ENCODE data around the gene DDX28. TPM values are rescaled to one million over a fixed set of nuclear protein-coding genes. Genes with fewer than 3 reads are reported as not detected.
A peak's percentile ranks its signal among the peaks of the same experiment; 100 is the strongest.
"Not testable (repeated sequence)": the region's sequence is repeated elsewhere in the genome, so short reads cannot be mapped to it uniquely, and the experiment has no call there.

Gene DDX28
- polyA plus RNA-seq, 6 donors from 2014 or later: 39.8 to 71.5 (median 48.8) TPM

- no peaks in the 10 kb centered on the region for H3K27me3 Mint-ChIP-seq
- no peaks in the 10 kb centered on the region for H3K9me3 Mint-ChIP-seq
- DNase-seq: no peak
- peak overlapping the region in 5 of 6 donors; percentile 54 to 92 (median 72) for H3K27ac Mint-ChIP-seq
- peaks cover 31 to 39% (median 37%) of the 10 kb centered on the region in 3 donors for H3K4me1 Mint-ChIP-seq
- ATAC-seq (ENCODE audit: low read depth in 2 of 2): no peak
- peaks cover 11 to 36% of the 10 kb centered on the region in 2 donors for H3K36me3 Mint-ChIP-seq
- H3K4me3 Mint-ChIP-seq: no peak overlapping the region
These were observed 38.4 kb upstream of the DDX28 start for GRCh38 chr16:68061396-68061795.

GRCh38 chr16:68059804-68060203 is 36.8 kb upstream of the DDX28 start:
- no peak for ATAC-seq (ENCODE audit: low read depth in 2 of 2)
- H3K9me3 Mint-ChIP-seq: no peaks in the 10 kb centered on the region
- H3K36me3 Mint-ChIP-seq: peaks cover 16 to 34% of the 10 kb centered on the region in 2 donors
- no peaks in the 10 kb centered on the region for H3K27me3 Mint-ChIP-seq
- H3K27ac Mint-ChIP-seq: peak overlapping the region in 5 of 6 donors; percentile 17 to 82 (median 41)
- DNase-seq: no peak
- H3K4me1 Mint-ChIP-seq: peaks cover 23 to 37% (median 34%) of the 10 kb centered on the region in 3 donors
- no peak overlapping the region for H3K4me3 Mint-ChIP-seq

- no peaks in the 10 kb centered on the region for H3K27me3 Mint-ChIP-seq
- peaks cover 17 to 28% (median 26%) of the 10 kb centered on the region in 3 donors for H3K4me1 Mint-ChIP-seq
- ATAC-seq (ENCODE audit: low read depth in 2 of 2) (no peak), DNase-seq (no peak)
- H3K9me3 Mint-ChIP-seq: no peaks in the 10 kb centered on the region
- H3K36me3 Mint-ChIP-seq: peaks cover 5 to 24% of the 10 kb centered on the region in 2 donors
- no peak overlapping the region for H3K4me3 Mint-ChIP-seq
- no peak overlapping the region for H3K27ac Mint-ChIP-seq
These were observed 32.4 kb upstream of the DDX28 start for GRCh38 chr16:68055395-68055794.

- no peaks in the 10 kb centered on the region for H3K27me3 Mint-ChIP-seq
- DNase-seq (no peak), ATAC-seq (ENCODE audit: low read depth in 2 of 2) (no peak)
- no peak overlapping the region for H3K4me3 Mint-ChIP-seq
- peaks cover 23 to 54% (median 35%) of the 10 kb centered on the region in 3 donors for H3K4me1 Mint-ChIP-seq
- H3K9me3 Mint-ChIP-seq: no peaks in the 10 kb centered on the region
- peaks cover 0 to 4% of the 10 kb centered on the region in 2 donors for H3K36me3 Mint-ChIP-seq
- no peak overlapping the region for H3K27ac Mint-ChIP-seq
These were observed 26.4 kb upstream of the DDX28 start for GRCh38 chr16:68049449-68049848.

- H3K27ac Mint-ChIP-seq: peak overlapping the region in 4 of 6 donors; percentile 10 to 93 (median 50)
- H3K27me3 Mint-ChIP-seq: no peaks in the 10 kb centered on the region
These were observed 25.0 kb upstream of the DDX28 start for GRCh38 chr16:68047987-68048386.

GRCh38 chr16:68046106-68046505 is 23.1 kb upstream of the DDX28 start:
- Mint-ChIP-seq H3K9me3 (no peaks in the 10 kb centered on the region), H3K36me3 (peaks cover 0 to 4% of the 10 kb centered on the region in 2 donors), H3K4me3 (peak overlapping the region in 1 of 8 donors; percentile 70), H3K4me1 (peaks cover 25 to 55% (median 42%) of the 10 kb centered on the region in 3 donors), H3K27me3 (no peaks in the 10 kb centered on the region), H3K27ac (peak overlapping the region in 3 of 6 donors; percentile 51 to 77 (median 76))
- DNase-seq (no peak), ATAC-seq (ENCODE audit: low read depth in 2 of 2) (no peak)

More at GRCh38 chr16:68047987-68048386, 25.0 kb upstream of the DDX28 start:
- DNase-seq (no peak), ATAC-seq (ENCODE audit: low read depth in 2 of 2) (no peak)
- peaks cover 0 to 4% of the 10 kb centered on the region in 2 donors for H3K36me3 Mint-ChIP-seq
- H3K9me3 Mint-ChIP-seq: no peaks in the 10 kb centered on the region
- H3K4me1 Mint-ChIP-seq: peaks cover 18 to 52% (median 36%) of the 10 kb centered on the region in 3 donors
- H3K4me3 Mint-ChIP-seq: no peak overlapping the region

GRCh38 chr16:68041783-68042182 is 18.8 kb upstream of the DDX28 start:
- peaks cover 0 to 8% of the 10 kb centered on the region in 2 donors for H3K36me3 Mint-ChIP-seq
- H3K4me1 Mint-ChIP-seq: peaks cover 31 to 67% (median 57%) of the 10 kb centered on the region in 3 donors
- H3K27me3 Mint-ChIP-seq: no peaks in the 10 kb centered on the region
- no peak for ATAC-seq (ENCODE audit: low read depth in 2 of 2)
- DNase-seq: no peak
- no peaks in the 10 kb centered on the region for H3K9me3 Mint-ChIP-seq
- H3K4me3 Mint-ChIP-seq: peak overlapping the region in 2 of 8 donors; percentile 9 to 42
- H3K27ac Mint-ChIP-seq: peak overlapping the region in 3 of 6 donors; percentile 6 to 72 (median 49)

GRCh38 chr16:68040506-68041288 is 17.7 kb upstream of the DDX28 start:
- H3K4me3 Mint-ChIP-seq: peak overlapping the region; percentile 76 to 97 (median 88)
- H3K36me3 Mint-ChIP-seq: peaks cover 0 to 4% of the 10 kb centered on the region in 2 donors
- H3K27ac Mint-ChIP-seq: peak overlapping the region; percentile 36 to 94 (median 76)
- no peaks in the 10 kb centered on the region for H3K27me3 Mint-ChIP-seq
- peaks cover 30 to 66% (median 54%) of the 10 kb centered on the region in 3 donors for H3K4me1 Mint-ChIP-seq
- DNase-seq: peak; percentile 85
- ATAC-seq (ENCODE audit: low read depth in 2 of 2): peak; percentile 82 to 83
- H3K9me3 Mint-ChIP-seq: no peaks in the 10 kb centered on the region

GRCh38 chr16:68037841-68038597 is 15.0 kb upstream of the DDX28 start:
- Mint-ChIP-seq H3K27me3 (no peaks in the 10 kb centered on the region), H3K4me1 (peaks cover 32 to 53% (median 47%) of the 10 kb centered on the region in 3 donors), H3K36me3 (peaks cover 0 to 4% of the 10 kb centered on the region in 2 donors), H3K27ac (peak overlapping the region; percentile 68 to 98 (median 96)), H3K9me3 (no peaks in the 10 kb centered on the region), H3K4me3 (peak overlapping the region; percentile 88 to 97 (median 95))
- DNase-seq (peak; percentile 58), ATAC-seq (ENCODE audit: low read depth in 2 of 2) (peak; percentile 65 to 67)

- Mint-ChIP-seq H3K4me3 (no peak overlapping the region), H3K27me3 (no peaks in the 10 kb centered on the region), H3K4me1 (peaks cover 30 to 40% (median 39%) of the 10 kb centered on the region in 3 donors), H3K27ac (no peak overlapping the region), H3K36me3 (peaks cover 0 to 4% of the 10 kb centered on the region in 2 donors), H3K9me3 (peaks cover 0 to 1% (median 0%) of the 10 kb centered on the region in 7 donors)
- ATAC-seq (ENCODE audit: low read depth in 2 of 2) (no peak), DNase-seq (no peak)
These were observed 12.2 kb upstream of the DDX28 start for GRCh38 chr16:68035227-68035626.

GRCh38 chr16:68033101-68033500 is 10.1 kb upstream of the DDX28 start:
- peaks cover 19 to 23% (median 23%) of the 10 kb centered on the region in 3 donors for H3K4me1 Mint-ChIP-seq
- no peak overlapping the region for H3K27ac Mint-ChIP-seq
- ATAC-seq (ENCODE audit: low read depth in 2 of 2): no peak
- peaks cover 0 to 1% (median 0%) of the 10 kb centered on the region in 7 donors for H3K9me3 Mint-ChIP-seq
- no peak for DNase-seq
- peak overlapping the region in 1 of 8 donors; percentile 36 for H3K4me3 Mint-ChIP-seq
- H3K36me3 Mint-ChIP-seq: no peaks in the 10 kb centered on the region
- no peaks in the 10 kb centered on the region for H3K27me3 Mint-ChIP-seq

- DNase-seq: no peak
- peak overlapping the region in 1 of 8 donors; percentile 53 for H3K4me3 Mint-ChIP-seq
- peaks cover 7% of the 10 kb centered on the region in 2 donors for H3K36me3 Mint-ChIP-seq
- no peak overlapping the region for H3K27ac Mint-ChIP-seq
- peaks cover 14 to 23% (median 21%) of the 10 kb centered on the region in 3 donors for H3K4me1 Mint-ChIP-seq
- peaks cover 0 to 1% (median 0%) of the 10 kb centered on the region in 7 donors for H3K9me3 Mint-ChIP-seq
- H3K27me3 Mint-ChIP-seq: no peaks in the 10 kb centered on the region
- no peak for ATAC-seq (ENCODE audit: low read depth in 2 of 2)
These were observed 8.9 kb upstream of the DDX28 start for GRCh38 chr16:68031951-68032350.

- peaks cover 9 to 18% (median 16%) of the 10 kb centered on the region in 3 donors for H3K4me1 Mint-ChIP-seq
- not testable (repeated sequence) for H3K9me3 Mint-ChIP-seq; H3K27ac Mint-ChIP-seq; DNase-seq; H3K27me3 Mint-ChIP-seq; ATAC-seq (ENCODE audit: low read depth in 2 of 2); H3K4me3 Mint-ChIP-seq; H3K36me3 Mint-ChIP-seq
These were observed 7.1 kb upstream of the DDX28 start for GRCh38 chr16:68030108-68030507.
